CD1c-positive myeloid dendritic cell (primary cell): ENCODE data around the gene HDAC4.

Source experiments
- DNase-seq: peaks from one replicate; pipeline ENCODE4 v3.0.0-alpha.2; 2016; ENCODE audit errors: extremely low spot score

Gene HDAC4

DNA sequence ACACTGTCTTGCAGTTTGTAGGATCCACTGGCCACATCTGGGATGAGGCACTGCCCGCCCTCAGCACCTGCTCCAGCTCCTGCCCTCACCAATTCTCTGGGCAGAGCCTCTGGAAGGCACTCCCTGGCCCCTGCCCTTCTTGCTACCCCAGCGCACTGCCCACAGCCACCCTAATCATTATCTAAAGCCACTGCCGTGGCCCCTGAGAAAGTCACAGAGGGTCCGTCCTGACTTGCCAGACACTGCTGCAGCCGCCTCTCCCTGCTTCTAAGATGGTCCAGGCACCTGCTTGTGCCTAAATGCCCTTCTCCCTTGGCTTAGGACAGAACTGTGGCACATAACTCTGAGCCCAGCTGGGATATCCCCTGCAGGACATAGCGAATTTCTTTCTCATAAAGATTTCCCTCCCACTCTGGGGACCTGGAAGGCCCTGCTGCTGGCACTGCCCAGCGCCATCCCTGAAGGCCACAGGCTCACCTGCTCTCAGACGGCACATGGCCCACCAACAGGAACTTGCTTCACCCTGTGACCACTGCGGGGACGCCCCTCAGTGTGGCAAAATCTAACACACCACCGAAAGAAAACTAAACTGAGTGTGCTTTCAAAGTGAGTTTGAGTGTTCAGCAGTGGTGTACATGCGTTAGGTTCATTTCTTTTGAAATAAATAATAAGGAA, 244.9 kb downstream of the HDAC4 start:
- DNase-seq: no peak

DNA sequence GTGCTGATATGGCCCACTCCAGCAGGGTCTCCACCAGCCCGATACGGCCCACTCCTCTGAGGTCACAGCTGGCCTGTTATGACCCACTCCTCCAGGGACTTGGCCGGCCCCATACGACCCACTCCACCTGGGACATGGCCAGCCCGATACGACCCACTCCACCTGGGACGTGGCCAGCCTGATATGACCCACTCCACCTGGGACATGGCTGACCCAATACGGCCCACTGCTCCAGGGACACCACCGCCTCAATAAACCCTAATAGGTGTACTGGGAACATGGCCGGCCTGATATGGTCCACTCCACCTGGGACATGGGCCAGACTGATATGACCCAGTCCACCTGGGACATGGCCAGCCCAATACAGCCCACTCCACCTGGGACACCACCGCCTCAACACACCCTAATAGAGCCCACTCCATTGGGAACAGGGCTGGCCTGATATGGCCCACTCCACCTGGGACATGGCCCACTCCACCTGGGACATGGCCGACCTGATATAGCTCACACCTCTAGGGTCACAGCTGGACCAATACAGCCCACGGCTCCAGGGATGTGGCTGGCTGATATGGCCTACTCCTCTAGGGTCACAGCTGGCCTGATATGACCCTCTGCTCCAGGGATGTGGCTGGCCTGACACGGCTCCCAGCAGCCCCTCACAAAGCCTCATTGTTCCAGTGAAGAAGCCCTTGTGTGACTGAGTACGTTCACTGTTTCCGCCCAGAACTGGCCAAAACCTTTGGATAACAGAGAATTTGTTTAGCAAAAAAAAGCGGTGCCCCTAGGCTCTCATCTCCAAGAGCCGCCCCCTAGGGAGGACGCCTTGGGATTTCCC, 245.6 kb downstream of the HDAC4 start:
- no peak for DNase-seq

- DNase-seq: no peak
Observed at GRCh38 chr2:239153806-239154591, 246.8 kb downstream of the HDAC4 start.

DNA sequence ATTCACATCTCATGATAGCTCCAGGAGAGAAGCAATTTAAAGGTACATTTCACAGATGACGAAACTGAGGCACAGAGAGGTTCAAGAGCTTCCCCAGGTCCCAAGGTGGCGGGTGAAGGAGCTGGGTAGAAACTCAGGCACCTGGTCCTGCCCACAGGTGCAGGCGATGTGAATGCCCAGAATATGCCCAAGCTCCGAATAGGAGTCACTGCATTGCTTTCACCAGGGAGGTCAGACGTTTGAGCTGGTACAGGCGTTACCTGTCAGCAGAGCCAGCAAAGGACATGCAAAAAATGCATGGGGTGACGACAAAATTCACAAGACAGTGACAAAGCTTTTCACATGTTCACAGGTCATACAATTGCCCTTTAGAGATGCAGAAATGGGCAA, 247.9 kb downstream of the HDAC4 start:
- no peak for DNase-seq

DNA sequence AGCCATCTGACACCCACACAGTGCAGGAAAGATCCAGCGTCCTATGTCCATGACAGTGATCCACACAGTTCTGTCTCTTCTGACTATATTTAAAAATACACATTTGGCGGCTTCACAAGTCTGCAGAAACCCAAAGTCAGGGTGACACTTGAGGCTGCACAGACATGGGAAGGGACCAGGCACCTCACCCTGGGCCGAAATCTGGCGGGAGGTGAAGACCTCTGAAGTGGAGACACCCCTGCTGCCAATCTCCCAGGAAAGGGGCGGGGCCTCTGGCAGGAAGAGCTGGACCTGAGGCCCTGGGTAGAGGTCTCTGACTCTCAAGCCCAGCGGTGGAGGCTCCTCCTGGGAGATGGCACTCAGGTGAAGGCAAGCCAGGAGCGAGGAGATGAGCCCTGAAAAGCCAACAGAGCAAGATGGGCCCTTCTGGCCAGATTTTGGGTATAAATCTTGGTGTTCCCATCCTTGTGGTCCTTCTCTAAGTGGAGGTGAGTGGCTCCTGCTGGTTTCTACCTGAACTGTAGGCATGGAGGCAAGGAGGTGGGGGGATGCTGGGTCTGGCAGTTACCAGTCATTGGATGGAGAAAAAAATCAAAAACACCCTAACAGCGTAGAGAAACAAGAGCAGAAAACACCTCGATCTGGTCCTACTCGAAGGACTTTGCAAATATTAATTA, 248.4 kb downstream of the HDAC4 start:
- DNase-seq: no peak

DNA sequence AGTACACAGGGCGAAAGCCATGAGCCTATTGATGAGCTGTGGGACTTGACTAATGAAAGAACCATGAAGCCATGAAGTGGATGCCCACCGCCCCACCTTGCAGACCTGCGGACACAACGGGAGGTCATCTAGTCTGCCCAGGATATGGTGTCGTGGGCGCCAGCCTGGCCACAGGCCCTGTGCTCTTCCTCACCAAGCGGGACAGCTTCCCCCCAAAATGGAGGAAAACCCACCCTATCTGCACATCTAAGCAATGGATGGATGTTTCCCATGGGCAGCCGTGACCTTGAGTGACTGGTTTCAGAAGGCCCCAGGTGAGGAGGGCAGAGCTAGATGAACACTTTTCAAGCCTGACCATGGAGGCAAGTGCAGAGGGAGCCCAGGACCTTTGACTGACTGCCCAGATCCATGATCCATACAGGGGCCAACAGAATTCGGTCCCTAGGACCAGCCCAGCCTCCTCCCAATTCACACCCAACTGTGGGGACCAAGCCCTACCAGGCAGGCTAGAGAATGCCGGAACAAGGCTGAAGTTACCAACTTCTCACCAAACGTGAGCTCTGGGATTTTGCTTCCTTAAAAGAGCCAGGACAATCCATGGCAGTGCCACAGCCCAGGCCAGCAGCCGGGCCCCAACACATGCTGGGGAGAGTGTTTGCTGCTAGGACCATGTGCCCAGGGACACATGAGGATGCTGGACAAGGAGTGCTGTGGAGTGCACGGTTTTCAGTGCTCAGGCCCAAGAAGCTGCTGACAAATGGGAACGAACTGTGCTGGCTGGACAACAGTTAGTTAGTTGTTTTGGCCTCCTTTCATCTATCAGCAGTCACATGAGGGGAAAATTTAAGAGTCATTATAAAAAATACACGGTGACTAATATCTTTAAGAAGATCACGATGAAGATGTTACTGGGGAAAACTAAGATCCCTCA, 249.4 kb downstream of the HDAC4 start:
- no peak for DNase-seq

DNA sequence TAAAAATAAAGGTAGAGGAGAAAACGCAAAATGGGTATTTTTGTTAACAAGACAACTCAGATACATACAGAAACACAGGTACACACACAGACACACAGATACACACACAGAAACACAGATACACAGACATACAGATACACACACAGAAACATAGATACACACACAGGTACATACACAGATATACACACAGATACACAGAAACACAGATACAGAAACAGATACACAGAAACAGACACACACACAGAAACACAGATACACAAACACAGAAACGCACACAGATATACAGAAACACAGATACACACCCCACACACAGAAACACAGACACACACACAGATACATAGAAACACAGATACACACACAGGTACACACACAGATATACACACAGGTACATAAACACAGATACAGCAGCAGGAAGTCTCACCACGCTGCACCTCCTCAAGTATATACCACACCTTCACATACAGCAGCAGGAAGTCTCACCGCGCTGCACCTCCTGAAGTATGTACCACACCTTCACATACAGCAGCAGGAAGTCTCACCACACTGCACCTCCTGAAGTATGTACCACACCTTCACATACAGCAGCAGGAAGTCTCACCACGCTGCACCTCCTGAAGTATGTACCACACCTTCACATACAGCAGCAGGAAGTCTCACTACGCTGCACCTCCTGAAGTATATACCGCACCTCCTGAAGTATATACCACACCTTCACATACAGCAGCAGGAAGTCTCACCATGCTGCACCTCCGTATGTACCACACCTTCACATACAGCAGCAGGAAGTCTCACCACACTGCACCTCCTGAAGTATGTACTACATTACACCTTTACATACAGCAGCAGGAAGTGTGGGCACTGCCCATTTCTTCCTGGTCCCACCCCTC, 250.5 kb downstream of the HDAC4 start:
- DNase-seq: no peak

DNA sequence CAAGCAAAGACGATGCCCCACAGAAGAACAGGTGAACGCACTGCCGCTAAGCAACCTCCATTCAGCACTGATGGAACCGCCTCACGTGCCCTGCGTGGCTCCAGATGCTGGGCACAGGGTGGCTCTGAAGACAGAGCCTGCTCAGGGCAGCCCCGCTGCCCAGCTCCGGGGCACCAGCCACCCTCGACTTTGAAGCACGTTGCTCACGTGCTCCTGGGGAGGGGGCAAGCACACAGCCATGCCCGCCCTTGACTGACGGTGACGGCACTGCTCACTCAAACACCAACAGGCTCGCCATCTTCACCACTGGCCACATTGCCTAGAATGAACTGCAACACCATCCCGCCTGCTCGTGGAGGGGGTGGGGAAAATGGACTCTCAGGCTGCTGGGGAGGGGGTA, 251.3 kb downstream of the HDAC4 start:
- DNase-seq: no peak

DNA sequence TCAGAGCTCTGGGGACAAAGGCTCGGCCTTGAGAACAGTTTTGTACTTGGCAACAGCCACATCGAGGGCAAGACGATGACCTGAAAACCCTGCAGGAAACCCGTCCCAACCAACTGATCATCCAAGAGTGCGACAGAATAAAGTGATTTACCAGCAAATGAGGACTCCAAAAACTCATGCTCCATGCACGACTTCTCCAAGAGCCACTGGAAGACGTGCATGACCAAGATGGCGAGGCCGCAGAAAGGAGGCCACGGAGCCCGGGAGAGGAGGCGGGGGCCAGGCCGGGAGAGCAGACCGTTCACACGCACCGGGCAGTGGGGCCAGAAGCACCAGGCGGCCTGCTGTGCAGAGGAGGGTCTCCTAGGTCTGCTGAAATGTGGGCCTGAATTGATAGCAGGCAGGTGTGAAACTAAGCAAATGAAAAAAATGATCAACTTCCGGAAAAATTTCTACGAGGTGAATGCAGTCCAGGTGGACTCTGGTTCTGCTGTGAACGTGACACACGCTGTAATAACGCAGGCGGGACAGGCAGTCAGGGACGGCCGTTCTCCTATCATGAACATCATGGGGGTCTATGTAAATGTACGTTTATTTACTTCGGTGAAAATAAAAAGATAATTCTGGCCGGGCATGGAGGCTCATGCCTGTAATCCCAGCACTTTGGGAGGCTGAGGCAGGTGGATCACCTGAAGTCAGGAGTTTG, 252.2 kb downstream of the HDAC4 start:
- DNase-seq: no peak

DNA sequence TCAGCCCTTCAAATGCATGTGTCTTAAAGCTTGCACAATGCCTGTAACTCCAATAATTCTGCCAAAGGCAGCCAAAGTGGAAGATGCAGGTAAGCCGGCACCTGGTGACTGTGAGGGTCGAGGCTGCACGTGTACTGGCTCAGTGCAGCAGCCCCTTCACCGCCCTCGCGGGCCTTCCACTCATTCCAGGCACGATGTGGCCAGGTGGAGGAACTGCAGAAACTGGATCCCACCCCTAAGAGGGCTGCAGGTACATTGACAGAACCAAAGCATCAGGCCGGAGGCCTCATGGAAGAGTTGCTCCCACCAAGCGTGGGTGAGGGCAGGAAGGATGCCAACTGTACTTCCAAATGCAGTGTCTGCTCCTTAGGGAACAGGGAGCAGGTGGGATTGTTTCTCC, 253.4 kb downstream of the HDAC4 start:
- DNase-seq: no peak

GRCh38 chr2:239146741-239147181, 254.1 kb downstream of the HDAC4 start:
- DNase-seq: no peak

- no peak for DNase-seq
Observed at GRCh38 chr2:239146011-239146641, 254.7 kb downstream of the HDAC4 start.

DNA sequence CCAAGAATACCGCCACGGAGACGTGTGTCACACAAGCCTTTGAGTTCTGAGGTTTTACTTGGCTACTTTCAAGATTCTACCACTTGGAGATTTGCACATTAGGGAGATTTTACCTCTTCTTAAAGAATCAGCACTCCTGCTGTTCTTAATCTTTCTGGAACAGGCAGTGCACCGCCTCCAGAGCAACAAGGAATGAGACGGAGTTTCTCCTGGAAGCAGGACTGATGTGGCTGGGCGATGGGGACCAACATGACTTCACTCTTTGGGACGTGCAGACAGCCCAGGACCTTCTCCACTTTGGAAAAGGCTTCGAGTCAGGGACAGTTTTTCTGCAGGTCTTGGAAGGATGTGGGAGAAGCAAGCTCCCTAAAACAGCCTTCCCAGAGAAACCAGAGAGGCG, 255.2 kb downstream of the HDAC4 start:
- DNase-seq: no peak

GRCh38 chr2:239145106-239145505, 255.7 kb downstream of the HDAC4 start:
- DNase-seq: no peak

GRCh38 chr2:239144713-239144999, 256.2 kb downstream of the HDAC4 start:
- DNase-seq: no peak

- peak; percentile 13 for DNase-seq
Observed at GRCh38 chr2:239143858-239144712, 256.7 kb downstream of the HDAC4 start.

GRCh38 chr2:239142806-239143205, 258.0 kb downstream of the HDAC4 start:
- no peak for DNase-seq

GRCh38 chr2:239142296-239142695, 258.5 kb downstream of the HDAC4 start:
- DNase-seq: no peak
